Neural cell (in vitro differentiated cells): Measurements from ENCODE around the gene TMEM167A. TPM values are rescaled to one million over a fixed set of nuclear protein-coding genes. Genes with fewer than 3 reads are reported as not detected.

Source experiments
- H2AFZ ChIP-seq: fragments of 200-600, 300-800 bp; sonication (generic), shearing (Covaris generic); 2 replicates; pipeline ENCODE4 v1.6.0; 2014; ENCODE audit warnings: low read depth, mild to moderate bottlenecking, antibody characterized with exemption, low read length, moderate library complexity
- H3F3A ChIP-seq: fragments of 200-600 bp; shearing (Covaris generic); 2 replicates; pipeline ENCODE4 v1.6.1; 2016; ENCODE audit warnings: mild to moderate bottlenecking, moderate library complexity, mixed read lengths, antibody characterized with exemption, low read length; ENCODE audit not compliant: insufficient read depth, poor library complexity, severe bottlenecking
- H3K27ac ChIP-seq: fragments of 200-600, 300-800 bp; sonication (generic), shearing (Covaris generic); 2 replicates; pipeline ENCODE4 v1.5.1; 2014; ENCODE audit warnings: mild to moderate bottlenecking, low read length, moderate library complexity
- H3K27me3 ChIP-seq: fragments of 300-800, 200-600 bp; sonication (generic), shearing (Covaris generic); 2 replicates; pipeline ENCODE4 v1.6.0; 2014; ENCODE audit warnings: mild to moderate bottlenecking, low read depth, low read length, moderate library complexity; ENCODE audit not compliant: insufficient read depth
- H3K36me3 ChIP-seq: fragments of 300-800, 200-600 bp; sonication (generic), shearing (Covaris generic); 2 replicates; pipeline ENCODE4 v1.5.1; 2014; ENCODE audit warnings: mild to moderate bottlenecking, antibody characterized with exemption, low read length, moderate library complexity; ENCODE audit not compliant: insufficient read depth
- H3K4me2 ChIP-seq: fragments of 300-800, 200-600 bp; sonication (generic), shearing (Covaris generic); 2 replicates; pipeline ENCODE4 v1.6.0; 2014; ENCODE audit warnings: mild to moderate bottlenecking, low read length
- H3K4me3 ChIP-seq: fragments of 300-800, 200-600 bp; sonication (generic), shearing (Covaris generic); 2 replicates; pipeline ENCODE4 v1.5.1; 2014; ENCODE audit warnings: mild to moderate bottlenecking, low read length, moderate library complexity
- H3K79me2 ChIP-seq: fragments of 200-600 bp; shearing (Covaris generic); replicated peaks from 2 replicates; pipeline ENCODE4 v1.6.0; 2014; ENCODE audit warnings: mild to moderate bottlenecking, low read length, moderate library complexity; ENCODE audit not compliant: insufficient read depth
- H3K9ac ChIP-seq: fragments of 300-800, 200-600 bp; sonication (generic), shearing (Covaris generic); 2 replicates; pipeline ENCODE4 v1.6.1; 2016; ENCODE audit warnings: mild to moderate bottlenecking, low read length, mixed read lengths
- H3K9me2 ChIP-seq: fragments of 200-600 bp; shearing (Covaris generic); 2 replicates; pipeline ENCODE4 v1.6.1; 2016; ENCODE audit warnings: mild to moderate bottlenecking, low read length, mixed read lengths; ENCODE audit not compliant: insufficient read depth
- H3K9me3 ChIP-seq: fragments of 200-600, 300-800 bp; sonication (generic), shearing (Covaris generic); 2 replicates; pipeline ENCODE4 v1.6.1; 2016; ENCODE audit warnings: mild to moderate bottlenecking, mixed run types, low read length, moderate library complexity, mixed read lengths
- H4K20me1 ChIP-seq: fragments of 200-600 bp; shearing (Covaris generic); 2 replicates; pipeline ENCODE4 v1.6.1; 2016; ENCODE audit warnings: mild to moderate bottlenecking, mixed run types; ENCODE audit not compliant: insufficient read depth
- EP300 ChIP-seq: fragments of 450-650 bp; conservative IDR thresholded peaks from 2 replicates; pipeline ENCODE4 v1.6.1; 2014; ENCODE audit warnings: antibody characterized with exemption, mild to moderate bottlenecking, moderate library complexity; ENCODE audit not compliant: poor library complexity, severe bottlenecking
- EZH2 ChIP-seq: fragments of 200-600, 300-800 bp; shearing (Covaris generic), sonication (generic); IDR thresholded peaks from 2 replicates; pipeline ENCODE4 v1.6.1; 2014; ENCODE audit warnings: antibody characterized with exemption, low read length, borderline replicate concordance, mild to moderate bottlenecking; ENCODE audit not compliant: insufficient read depth, poor library complexity, severe bottlenecking
- MXI1 ChIP-seq: fragments of 450-650 bp; conservative IDR thresholded peaks from 2 replicates; pipeline ENCODE4 v1.6.1; 2014; ENCODE audit warnings: antibody characterized with exemption, mild to moderate bottlenecking; ENCODE audit not compliant: poor library complexity, severe bottlenecking
- POLR2AphosphoS5 ChIP-seq: IDR thresholded peaks from 2 replicates; pipeline ENCODE4 v1.6.1; 2012
- RAD21 ChIP-seq: fragments of 450-650 bp; conservative IDR thresholded peaks from 2 replicates; pipeline ENCODE4 v1.6.1; 2014; ENCODE audit warnings: antibody characterized with exemption, mild to moderate bottlenecking, moderate library complexity
- SMC3 ChIP-seq: fragments of 450-650 bp; conservative IDR thresholded peaks from 2 replicates; pipeline ENCODE4 v1.6.1; 2014; ENCODE audit warnings: antibody characterized with exemption, mild to moderate bottlenecking, moderate library complexity; ENCODE audit not compliant: poor library complexity
- TAF1 ChIP-seq: IDR thresholded peaks from 2 replicates; pipeline ENCODE4 v1.6.1; 2012; ENCODE audit warnings: low read depth
- polyA plus RNA-seq: library from polyadenylated mRNA; depleted of rRNA; stranded (reverse); fragments of >200 nt; gene quantifications from 2 replicates; pipeline ENCODE4 v1.2.3, GENCODE V29; 2014
- TF ChIP-seq, protein P1 (sequence below): fragments of 450-650 bp; IDR thresholded peaks from 2 replicates; pipeline ENCODE4 v1.5.1; 2014; ENCODE audit warnings: antibody characterized with exemption, mild to moderate bottlenecking, moderate library complexity; ENCODE audit not compliant: poor library complexity, severe bottlenecking
- TF ChIP-seq, protein P2 (sequence below): IDR thresholded peaks from 2 replicates; pipeline ENCODE4 v1.6.1; 2012; ENCODE audit warnings: borderline replicate concordance

Gene TMEM167A
- polyA plus RNA-seq, 1 donor from 2014 or later: 436 TPM

DNA sequence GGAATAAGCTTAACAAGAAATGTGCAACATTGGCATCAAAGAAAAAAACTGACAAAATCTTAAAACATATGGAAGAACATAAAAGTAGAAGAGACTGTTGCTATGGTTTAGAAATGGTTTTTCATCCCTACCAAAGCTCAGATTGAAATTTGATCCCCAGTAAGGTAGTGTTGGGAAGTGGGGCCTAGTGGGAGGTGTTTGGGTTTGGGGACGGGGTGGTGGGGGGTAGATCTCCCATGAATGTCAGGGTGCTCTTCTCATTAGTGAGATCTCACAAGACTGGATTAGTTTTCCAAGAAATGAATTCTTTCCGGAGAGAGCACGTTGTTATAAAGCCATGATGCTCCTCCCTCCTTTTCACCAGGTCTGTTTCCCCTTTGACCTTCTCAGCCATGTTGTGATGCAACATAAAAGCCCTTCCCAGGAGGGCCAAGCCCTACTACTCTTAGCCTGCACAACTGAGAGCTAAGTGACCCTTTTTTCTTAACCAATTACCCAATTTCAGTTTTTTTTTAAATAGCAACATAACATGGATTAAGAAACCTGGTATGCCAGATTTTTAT lies 10.6 kb downstream of the TMEM167A start:
- H3K9me2 ChIP-seq: no peaks in the 10 kb centered on the region
- no peak overlapping the region for H3K4me3 ChIP-seq
- H3K9me3 ChIP-seq: no peaks in the 10 kb centered on the region
- H3K36me3 ChIP-seq: peaks cover 17% of the 10 kb centered on the region
- H3F3A ChIP-seq: no peaks in the 10 kb centered on the region
- no peak overlapping the region for H3K27ac ChIP-seq
- H3K9ac ChIP-seq: no peak overlapping the region
- TF ChIP-seq RAD21 (no peak), TAF1 (no peak)
- TF ChIP-seq, protein P1, sequence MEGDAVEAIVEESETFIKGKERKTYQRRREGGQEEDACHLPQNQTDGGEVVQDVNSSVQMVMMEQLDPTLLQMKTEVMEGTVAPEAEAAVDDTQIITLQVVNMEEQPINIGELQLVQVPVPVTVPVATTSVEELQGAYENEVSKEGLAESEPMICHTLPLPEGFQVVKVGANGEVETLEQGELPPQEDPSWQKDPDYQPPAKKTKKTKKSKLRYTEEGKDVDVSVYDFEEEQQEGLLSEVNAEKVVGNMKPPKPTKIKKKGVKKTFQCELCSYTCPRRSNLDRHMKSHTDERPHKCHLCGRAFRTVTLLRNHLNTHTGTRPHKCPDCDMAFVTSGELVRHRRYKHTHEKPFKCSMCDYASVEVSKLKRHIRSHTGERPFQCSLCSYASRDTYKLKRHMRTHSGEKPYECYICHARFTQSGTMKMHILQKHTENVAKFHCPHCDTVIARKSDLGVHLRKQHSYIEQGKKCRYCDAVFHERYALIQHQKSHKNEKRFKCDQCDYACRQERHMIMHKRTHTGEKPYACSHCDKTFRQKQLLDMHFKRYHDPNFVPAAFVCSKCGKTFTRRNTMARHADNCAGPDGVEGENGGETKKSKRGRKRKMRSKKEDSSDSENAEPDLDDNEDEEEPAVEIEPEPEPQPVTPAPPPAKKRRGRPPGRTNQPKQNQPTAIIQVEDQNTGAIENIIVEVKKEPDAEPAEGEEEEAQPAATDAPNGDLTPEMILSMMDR: no peak
- no peaks in the 10 kb centered on the region for H4K20me1 ChIP-seq
- no peaks in the 10 kb centered on the region for H3K27me3 ChIP-seq
- no peak overlapping the region for H2AFZ ChIP-seq
- H3K79me2 ChIP-seq: peaks cover 100% of the 10 kb centered on the region
- H3K4me2 ChIP-seq: no peak overlapping the region

DNA sequence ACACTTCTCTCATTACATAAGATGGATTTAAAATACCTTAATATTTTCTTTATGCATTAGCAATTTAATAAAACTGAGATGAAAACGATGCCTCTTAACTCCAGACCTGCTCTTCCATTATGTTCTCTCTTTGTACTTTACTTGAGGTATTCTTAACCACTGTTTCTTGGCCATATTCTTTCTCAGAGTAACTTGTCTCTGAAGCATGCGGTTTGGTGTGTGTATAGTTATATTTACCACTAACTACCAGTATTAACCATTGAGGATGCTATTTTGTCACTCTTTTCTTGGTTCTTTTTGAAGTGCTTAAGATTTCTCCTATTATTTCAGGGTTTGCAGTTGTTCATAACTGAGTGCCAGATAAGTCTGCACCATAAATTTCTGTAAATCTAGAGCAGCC lies 17.9 kb downstream of the TMEM167A start:
- no peak overlapping the region for H3K4me2 ChIP-seq
- no peaks in the 10 kb centered on the region for H3K9me2 ChIP-seq
- H4K20me1 ChIP-seq: no peaks in the 10 kb centered on the region
- no peaks in the 10 kb centered on the region for H3K27me3 ChIP-seq
- no peaks in the 10 kb centered on the region for H3F3A ChIP-seq
- H3K79me2 ChIP-seq: peaks cover 73% of the 10 kb centered on the region
- no peak overlapping the region for H3K9ac ChIP-seq
- no peak overlapping the region for H3K4me3 ChIP-seq
- peaks cover 25% of the 10 kb centered on the region for H3K36me3 ChIP-seq
- H3K9me3 ChIP-seq: no peaks in the 10 kb centered on the region
- no peak overlapping the region for H3K27ac ChIP-seq
- no peak overlapping the region for H2AFZ ChIP-seq
- TF ChIP-seq MXI1 (no peak), SMC3 (no peak), POLR2AphosphoS5 (no peak), EP300 (no peak), EZH2 (no peak), TAF1 (no peak), RAD21 (no peak)
- TF ChIP-seq, protein P2, sequence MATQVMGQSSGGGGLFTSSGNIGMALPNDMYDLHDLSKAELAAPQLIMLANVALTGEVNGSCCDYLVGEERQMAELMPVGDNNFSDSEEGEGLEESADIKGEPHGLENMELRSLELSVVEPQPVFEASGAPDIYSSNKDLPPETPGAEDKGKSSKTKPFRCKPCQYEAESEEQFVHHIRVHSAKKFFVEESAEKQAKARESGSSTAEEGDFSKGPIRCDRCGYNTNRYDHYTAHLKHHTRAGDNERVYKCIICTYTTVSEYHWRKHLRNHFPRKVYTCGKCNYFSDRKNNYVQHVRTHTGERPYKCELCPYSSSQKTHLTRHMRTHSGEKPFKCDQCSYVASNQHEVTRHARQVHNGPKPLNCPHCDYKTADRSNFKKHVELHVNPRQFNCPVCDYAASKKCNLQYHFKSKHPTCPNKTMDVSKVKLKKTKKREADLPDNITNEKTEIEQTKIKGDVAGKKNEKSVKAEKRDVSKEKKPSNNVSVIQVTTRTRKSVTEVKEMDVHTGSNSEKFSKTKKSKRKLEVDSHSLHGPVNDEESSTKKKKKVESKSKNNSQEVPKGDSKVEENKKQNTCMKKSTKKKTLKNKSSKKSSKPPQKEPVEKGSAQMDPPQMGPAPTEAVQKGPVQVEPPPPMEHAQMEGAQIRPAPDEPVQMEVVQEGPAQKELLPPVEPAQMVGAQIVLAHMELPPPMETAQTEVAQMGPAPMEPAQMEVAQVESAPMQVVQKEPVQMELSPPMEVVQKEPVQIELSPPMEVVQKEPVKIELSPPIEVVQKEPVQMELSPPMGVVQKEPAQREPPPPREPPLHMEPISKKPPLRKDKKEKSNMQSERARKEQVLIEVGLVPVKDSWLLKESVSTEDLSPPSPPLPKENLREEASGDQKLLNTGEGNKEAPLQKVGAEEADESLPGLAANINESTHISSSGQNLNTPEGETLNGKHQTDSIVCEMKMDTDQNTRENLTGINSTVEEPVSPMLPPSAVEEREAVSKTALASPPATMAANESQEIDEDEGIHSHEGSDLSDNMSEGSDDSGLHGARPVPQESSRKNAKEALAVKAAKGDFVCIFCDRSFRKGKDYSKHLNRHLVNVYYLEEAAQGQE: no peak
- TF ChIP-seq, protein P1: no peak
